ENCODE results near the gene POLR2H.

POLR2H gene

DNA sequence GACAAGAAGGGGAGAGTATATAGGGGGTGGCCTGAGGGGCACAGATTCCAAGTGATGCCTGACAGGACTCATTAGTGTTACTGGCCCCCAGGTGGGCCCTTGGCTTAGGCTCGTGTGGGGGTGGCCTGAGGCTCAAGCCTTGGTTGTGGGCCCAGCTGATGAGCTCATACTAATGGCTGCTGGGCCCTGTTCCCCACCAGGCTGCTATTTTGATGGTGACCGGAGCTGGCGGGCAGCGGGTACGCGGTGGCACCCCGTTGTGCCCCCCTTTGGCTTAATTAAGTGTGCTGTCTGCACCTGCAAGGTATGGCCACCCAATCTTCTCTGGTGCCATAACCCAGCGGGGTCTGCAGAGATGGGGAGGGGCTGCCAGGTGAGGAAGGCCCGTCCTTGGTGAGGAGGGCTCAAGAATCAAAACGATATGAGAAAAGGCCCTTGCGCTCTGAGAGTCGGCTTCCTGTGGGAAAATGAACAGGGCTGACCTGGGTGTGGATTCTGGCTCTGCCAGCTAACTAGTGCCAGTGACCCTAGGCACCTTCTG, 25.7 kb downstream of the POLR2H start:
- no peak for DNase-seq (ENCODE audit: low read depth in 2 of 2)

DNA sequence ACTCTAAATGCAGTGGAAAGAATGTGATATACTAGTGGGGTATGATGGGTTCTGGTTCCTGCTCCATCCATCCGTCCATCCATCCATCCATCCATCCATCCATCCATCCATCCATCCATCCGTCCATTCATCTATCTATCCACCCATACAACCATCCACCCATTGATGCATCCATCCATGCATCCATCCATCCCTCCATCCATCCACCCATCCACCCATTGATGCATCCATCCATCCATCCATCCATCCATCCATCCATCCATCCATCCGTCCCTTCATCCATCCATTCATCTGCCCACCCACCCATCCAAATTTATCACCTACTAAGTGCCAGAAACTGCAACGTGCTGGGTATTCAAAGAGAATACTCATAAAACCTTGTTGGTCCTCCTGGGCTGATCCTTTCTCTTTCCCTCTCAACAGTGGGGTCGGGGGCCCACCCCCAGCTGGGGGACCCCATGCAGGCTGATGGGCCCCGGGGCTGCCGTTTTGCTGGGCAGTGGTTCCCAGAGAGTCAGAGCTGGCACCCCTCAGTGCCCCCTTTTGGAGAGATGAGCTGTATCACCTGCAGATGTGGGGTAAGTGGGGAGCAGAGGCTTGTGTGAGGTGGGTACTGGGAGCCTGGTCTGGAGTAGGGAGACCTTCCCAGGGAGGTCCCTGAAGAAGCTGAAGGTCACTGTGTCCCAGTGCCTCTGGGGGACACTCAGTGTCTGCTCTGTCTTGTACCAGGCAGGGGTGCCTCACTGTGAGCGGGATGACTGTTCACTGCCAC, 26.8 kb downstream of the POLR2H start:
- no peak for DNase-seq (ENCODE audit: low read depth in 2 of 2)

DNA sequence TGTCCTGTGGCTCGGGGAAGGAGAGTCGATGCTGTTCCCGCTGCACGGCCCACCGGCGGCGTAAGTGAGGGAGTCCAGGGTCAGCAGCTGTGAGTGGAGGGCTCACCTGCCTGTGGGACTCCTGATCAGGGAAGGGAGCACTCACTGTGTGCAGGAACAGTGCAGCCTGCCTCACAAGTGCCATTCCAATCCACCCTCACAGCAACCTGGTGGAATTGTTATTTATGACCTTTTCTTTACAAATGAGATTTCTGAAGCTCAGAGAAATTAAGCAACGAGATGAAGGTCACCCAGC, 27.4 kb downstream of the POLR2H start:
- DNase-seq (ENCODE audit: low read depth in 2 of 2) = no peak

DNA sequence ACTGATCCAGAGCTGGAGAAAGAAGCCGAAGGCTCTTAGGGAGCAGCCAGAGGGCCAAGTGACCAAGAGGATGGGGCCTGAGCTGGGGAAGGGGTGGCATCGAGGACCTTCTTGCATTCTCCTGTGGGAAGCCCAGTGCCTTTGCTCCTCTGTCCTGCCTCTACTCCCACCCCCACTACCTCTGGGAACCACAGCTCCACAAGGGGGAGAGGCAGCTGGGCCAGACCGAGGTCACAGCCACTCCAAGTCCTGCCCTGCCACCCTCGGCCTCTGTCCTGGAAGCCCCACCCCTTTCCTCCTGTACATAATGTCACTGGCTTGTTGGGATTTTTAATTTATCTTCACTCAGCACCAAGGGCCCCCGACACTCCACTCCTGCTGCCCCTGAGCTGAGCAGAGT, 27.9 kb downstream of the POLR2H start:
- DNase-seq (ENCODE audit: low read depth in 2 of 2) = no peak

DNA sequence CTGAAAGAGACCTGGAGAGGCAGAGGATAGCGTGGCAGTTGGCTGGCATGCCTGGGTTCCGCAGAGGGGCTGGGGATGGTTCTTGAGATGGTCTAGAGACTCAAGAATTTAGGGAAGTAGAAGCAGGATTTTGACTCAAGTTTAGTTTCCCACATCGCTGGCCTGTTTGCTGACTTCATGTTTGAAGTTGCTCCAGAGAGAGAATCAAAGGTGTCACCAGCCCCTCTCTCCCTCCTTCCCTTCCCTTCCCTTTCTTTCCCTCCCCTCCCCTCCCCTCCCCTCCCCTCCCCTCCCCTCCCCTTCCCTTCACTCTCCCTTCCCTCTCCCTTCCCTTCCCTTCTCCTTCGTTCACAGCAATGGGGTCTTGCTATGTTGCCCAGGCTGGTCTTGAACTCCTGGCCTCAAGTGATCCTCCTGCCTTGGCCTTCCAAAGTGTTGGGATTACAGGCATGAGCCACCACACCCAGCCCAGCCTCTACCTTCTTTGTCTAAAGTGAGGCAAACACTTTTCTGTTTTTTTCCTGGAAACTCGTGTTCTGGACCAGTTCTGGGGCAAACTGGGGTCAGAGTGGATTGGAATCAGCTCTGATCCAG, 28.5 kb downstream of the POLR2H start:
- DNase-seq (ENCODE audit: low read depth in 2 of 2) = no peak

DNA sequence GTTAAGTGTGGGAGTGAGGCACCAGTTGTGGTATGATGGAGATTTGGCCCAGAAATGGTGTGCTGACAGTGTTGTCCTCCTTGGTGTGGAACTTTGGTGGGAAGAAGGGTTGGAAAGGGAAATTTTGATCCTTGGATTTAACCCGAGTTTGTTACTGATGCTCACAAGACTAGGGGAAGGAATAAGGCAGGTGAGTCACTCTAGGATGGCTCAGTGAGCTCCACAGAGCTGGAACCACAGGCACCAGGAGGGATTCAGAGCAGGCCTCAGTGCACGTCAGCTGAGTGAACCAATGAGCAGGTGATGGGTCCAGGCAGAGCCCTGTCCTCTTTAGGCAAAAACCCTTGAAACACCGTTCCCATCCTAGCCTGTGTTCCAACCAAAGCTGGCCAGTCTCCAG, 29.8 kb downstream of the POLR2H start:
- DNase-seq (ENCODE audit: low read depth in 2 of 2) = no peak

DNA sequence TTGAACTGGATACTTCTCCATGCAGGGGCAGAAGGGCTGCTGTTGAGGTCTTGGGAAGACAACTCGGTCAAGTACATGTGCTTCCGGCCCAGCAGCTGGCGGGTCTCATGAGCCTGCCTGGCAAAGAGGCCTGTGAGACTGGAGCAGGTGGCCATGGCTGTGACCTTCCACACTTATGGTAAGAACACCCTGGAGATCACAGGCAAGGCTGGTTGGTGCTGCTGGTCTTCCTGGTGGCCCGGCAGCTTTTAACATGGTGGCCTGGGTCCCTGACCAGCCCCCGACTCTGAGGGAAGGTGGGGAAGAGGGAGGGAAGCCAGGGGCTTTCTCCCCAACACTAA, 33.8 kb downstream of the POLR2H start:
- DNase-seq (ENCODE audit: low read depth in 2 of 2) = no peak

DNA sequence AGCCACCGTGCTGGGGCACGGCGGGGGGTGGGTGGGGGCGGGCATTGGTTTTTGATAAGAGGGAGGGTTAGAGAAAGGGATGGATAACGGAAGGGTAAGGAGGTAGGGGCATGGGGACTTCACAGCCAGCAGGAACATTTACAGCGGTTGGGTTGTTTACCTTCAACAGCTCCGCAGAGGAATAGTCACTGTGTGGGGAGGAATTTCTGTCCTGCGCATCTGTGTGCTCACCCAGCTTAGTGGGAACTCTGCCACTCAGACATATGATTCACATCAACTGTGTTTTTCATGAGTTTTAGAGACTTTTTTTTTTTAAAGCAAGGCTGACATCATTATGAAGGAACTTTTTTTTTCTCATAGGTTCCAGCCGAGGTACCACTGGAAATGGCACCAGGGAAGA, 37.9 kb downstream of the POLR2H start:
- no peak for DNase-seq (ENCODE audit: low read depth in 2 of 2)

DNA sequence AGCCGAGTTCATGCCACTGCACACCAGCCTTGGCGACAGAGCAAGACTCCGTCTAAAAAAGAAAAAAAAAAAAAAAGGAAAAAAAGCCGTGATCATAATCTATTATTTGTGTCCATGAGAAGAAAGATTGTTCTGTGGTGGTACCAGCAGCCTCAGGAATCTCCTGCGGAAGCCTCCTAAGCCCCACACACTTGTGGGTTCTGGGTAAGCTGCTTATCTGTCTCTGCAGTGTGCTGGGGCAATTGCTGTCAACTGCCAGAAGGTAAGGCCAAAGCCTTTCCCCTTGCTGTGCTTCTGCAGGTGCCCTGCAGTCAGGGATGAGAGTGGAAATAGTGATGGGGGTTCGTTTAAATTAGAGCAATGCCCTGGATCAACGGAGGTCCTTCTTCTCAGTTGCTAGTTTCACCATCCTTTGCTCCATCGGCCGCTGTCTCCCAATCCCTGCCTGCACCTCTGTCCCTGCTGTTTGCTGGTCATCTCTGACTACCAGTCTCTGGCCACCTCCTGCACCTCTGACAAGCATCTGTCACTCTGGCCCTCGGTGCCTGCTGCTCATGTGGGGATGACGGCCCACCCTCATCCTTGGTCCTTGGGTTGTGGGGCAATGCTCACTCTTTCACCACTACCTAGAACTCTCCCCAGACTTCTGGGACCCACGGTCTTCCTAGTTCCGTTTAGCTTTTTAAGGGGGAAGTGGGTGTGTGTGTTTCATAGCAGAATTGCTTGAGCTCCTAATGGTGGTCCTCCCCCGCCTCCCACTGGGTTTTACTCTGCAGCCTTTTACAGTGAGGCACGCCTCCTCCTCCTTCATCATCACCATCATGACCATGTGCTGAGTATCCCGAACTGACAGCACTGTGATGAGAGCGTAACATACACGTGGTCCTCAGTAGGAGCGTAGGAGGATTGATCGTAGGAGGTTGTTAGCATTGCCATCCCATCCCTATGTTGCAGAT, 43.8 kb downstream of the POLR2H start:
- DNase-seq (ENCODE audit: low read depth in 2 of 2) = no peak

DNA sequence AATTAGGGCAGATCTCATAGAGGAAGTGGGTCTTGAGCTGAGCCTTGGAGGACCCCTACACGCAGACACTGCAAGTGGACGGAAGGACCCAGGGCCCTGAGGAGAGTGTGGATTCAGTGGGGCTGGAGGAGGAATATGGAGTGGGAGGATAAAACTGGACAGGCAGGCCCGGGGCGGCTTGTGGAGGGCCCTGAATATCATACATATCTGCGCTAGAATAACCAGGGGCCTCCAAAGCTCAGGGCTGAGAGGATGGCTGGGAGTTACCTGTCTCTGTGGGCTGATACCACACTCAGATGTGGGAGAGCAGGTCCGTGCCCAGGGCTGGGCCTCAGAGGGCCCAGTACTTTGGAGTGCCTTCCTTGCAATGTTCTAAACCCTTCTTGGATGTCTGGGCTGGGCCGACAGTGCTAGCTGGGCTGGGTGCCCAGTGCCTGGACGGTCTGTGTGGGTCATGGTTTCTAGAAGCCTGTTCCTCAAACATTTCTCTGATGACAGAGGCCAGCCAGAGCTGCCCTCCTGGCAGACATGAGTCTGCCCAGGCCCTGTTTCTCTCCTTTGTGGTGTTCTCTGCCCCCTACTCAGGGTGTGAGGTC, 47.9 kb downstream of the POLR2H start:
- DNase-seq (ENCODE audit: low read depth in 2 of 2) = no peak

DNA sequence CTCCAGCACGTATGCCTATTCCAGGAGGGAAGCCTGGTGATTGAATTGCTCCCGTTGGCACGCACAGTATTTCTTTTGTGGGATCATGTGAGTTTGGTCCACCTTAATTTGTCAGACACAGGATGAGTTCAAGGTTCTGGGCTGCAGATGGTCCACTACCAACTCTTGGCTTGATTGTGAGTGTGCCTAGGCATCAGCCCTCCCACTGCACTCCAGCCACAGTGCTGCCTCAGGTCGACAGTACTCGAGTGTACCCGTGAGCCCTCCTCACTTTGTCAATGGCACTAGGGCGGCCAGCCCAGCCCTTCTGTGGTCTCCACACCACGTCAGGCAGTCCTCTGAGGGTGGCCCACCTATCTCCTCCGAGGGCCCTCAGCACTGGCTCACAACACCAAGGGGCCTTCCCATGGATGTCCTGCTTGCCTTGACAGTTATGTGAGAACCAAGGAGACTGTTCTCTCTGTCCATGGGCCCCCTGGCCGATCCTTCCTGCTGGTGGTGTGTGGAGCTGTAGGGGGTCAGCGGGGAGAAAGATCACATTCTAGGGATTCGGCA, 48.5 kb downstream of the POLR2H start:
- no peak for DNase-seq (ENCODE audit: low read depth in 2 of 2)

DNA sequence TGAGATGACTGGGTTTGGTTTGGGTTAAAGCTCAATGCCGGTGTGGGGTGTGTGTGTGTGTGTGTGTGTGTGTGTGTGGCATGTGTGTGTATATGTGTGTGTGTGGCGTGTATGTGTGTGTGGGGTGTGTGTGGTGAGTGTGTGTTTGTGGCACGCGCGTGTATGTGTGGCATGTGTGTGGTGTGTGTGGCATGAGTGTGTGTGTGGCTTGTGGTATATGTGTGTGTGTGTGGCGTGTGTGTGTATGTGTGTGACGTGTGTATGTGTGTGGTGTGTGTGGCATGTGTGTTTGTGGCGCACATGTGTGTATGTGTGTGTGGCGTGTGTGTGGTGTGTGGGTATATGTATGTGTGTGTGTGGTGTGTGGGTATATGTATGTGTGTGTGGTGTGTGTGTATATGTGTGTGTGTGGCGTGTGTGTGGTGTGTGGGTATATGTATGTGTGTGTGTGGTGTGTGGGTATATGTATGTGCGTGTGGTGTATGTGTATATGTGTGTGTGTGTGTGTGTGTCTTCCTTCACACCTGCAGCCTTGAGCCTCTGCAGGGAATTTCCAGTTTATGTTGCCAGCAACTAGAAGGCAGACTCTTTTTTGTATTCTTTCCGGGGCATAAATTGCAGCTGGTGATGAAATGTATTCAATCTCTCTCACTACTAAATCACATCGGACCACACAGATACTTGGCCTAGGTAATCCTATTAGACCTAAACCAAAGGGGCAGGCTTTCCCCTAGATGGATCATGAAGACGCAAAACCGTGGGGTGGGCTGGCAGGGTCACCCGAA, 53.1 kb downstream of the POLR2H start:
- DNase-seq (ENCODE audit: low read depth in 2 of 2) = no peak

DNA sequence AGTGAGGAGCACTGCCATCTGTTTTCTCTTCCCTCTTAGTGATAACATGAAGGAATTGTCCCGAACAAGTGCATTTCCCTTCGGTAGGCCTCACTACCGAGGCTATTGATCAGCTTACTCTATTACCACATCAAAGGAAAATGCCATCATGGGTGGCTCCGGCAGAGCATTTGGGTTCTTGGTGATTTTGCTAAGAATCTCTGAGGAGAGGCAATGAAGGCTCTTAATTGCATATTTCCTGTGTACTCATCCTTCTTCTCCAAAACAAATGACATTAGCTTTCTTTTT, 53.6 kb downstream of the POLR2H start:
- no peak for DNase-seq (ENCODE audit: low read depth in 2 of 2)

DNA sequence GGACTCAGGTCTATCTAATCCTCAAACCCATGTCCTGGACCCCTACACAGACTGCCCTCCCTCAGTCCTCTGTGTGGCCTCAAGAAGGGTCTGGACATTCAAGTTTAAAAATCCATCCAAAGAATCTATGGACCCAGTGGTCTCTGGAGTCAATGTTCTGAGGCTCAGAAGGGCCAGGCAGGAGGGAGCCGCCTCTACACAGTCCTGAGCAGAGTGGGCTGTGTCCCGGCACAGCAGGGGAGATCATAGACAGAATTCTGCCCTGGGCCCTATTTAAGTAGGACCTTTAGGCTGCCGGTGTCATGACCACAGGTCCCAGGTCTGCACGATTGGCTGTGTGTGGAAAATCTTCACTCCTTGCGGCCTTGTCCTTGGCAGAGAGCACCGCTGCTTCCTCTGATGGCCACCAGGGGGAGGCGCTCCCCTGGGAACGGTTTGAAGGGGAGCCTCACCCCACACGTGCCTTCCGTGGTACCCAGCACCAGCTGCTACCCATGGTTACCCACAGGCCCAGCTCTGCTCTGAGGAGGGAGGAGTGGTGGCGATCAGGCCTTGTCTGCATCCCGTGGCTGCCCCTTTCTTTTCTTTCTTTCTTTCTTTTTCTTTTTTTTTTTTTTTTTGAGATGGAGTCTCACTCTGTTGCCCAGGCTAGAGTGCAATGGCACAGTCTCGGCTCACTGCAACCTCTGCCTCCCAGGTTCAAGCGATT, 56.3 kb downstream of the POLR2H start:
- DNase-seq (ENCODE audit: low read depth in 2 of 2) = peak; percentile 49 to 60
